SKM-1 (cell line): ENCODE data around the gene CT45A9.
"Not testable (repeated sequence)": the region's sequence is repeated elsewhere in the genome, so short reads cannot be mapped to it uniquely, and the experiment has no call there.

Experiments
- DNase-seq: peaks from one replicate; lab custom pipeline; 2025; ENCODE audit not compliant: unreplicated experiment; lab: John Stamatoyannopoulos, UW

CT45A9 gene

GRCh38 chrX:135871712-135872111, at the start of gene CT45A9:
Gene CT45A9 (minus strand): TSS chrX:135871812. CDS start chrX:135868061, 3,751 bp downstream.
- DNase-seq = not testable (repeated sequence)

- not testable (repeated sequence) for DNase-seq
Observed at GRCh38 chrX:135920516-135920915, 48.9 kb upstream of the CT45A9 start.

GRCh38 chrX:135914404-135914803, 42.8 kb upstream of the CT45A9 start:
- DNase-seq = no peak

- no peak for DNase-seq
Observed at GRCh38 chrX:135910251-135910650, 38.6 kb upstream of the CT45A9 start.

GRCh38 chrX:135893294-135893817, 21.7 kb upstream of the CT45A9 start, which contains the start of the genes CT45A10 and SAGE1:
Gene CT45A10 (minus strand): TSS chrX:135893444. CDS start chrX:135885344, 8,100 bp downstream.
Gene SAGE1 (plus strand): TSS chrX:135893716. CDS start chrX:135896243, 2,527 bp downstream.
- DNase-seq = no peak

- DNase-seq = no peak
Observed at GRCh38 chrX:135892781-135893180, 21.2 kb upstream of the CT45A9 start.

- DNase-seq = no peak
Observed at GRCh38 chrX:135890087-135890585, 18.5 kb upstream of the CT45A9 start.

GRCh38 chrX:135888976-135889375, 17.4 kb upstream of the CT45A9 start:
- not testable (repeated sequence) for DNase-seq

- DNase-seq = not testable (repeated sequence)
Observed at GRCh38 chrX:135888230-135888629, 16.6 kb upstream of the CT45A9 start.

GRCh38 chrX:135882741-135883140, 11.1 kb upstream of the CT45A9 start:
- not testable (repeated sequence) for DNase-seq

- DNase-seq = not testable (repeated sequence)
Observed at GRCh38 chrX:135854438-135854837, 17.2 kb downstream of the CT45A9 start, which contains the start of gene CT45A8. Gene CT45A8 (minus strand): TSS chrX:135854538. CDS start chrX:135850783, 3,755 bp downstream.

- not testable (repeated sequence) for DNase-seq
Observed at GRCh38 chrX:135837180-135837579, 34.4 kb downstream of the CT45A9 start, which contains the start of gene CT45A7. Gene CT45A7 (minus strand): TSS chrX:135837280. CDS start chrX:135833533, 3,747 bp downstream.

- DNase-seq = not testable (repeated sequence)
Observed at GRCh38 chrX:135819912-135820311, 51.7 kb downstream of the CT45A9 start, which contains the start of gene CT45A2. Gene CT45A2 (minus strand): TSS chrX:135820012. CDS start chrX:135816265, 3,747 bp downstream.
